ENCODE results near the gene COPS7A. TPM values are rescaled to one million over a fixed set of nuclear protein-coding genes. Genes with fewer than 3 reads are reported as not detected.

Gene COPS7A
- total RNA-seq, 1 donor from 2014 or later: 42.6 TPM

- no peak overlapping the region for H3K27ac Mint-ChIP-seq
- H3K36me3 Mint-ChIP-seq (ENCODE audit: insufficient read depth): peaks cover 18% of the 10 kb centered on the region
- peak overlapping the region; percentile 23 for H3K4me3 Mint-ChIP-seq (ENCODE audit: low read depth)
- H3K9me3 Mint-ChIP-seq (ENCODE audit: low read depth): peaks cover 6% of the 10 kb centered on the region
- H3K27me3 Mint-ChIP-seq: peaks cover 10% of the 10 kb centered on the region
- no peak for DNase-seq (ENCODE audit: low spot score, unreplicated experiment)
- H3K4me1 Mint-ChIP-seq (ENCODE audit: low read depth): peaks cover 11% of the 10 kb centered on the region
- no peak for TF ChIP-seq CTCF (IDR thresholded peaks at IDR 0.05; ENCODE audit: unreplicated experiment)
Measured at GRCh38 chr12:6725350-6725749, 1.5 kb downstream of the COPS7A start.

GRCh38 chr12:6729186-6729585 is 5.3 kb downstream of the COPS7A start:
- Mint-ChIP-seq H3K27me3 (no peaks in the 10 kb centered on the region), H3K36me3 (ENCODE audit: insufficient read depth) (peaks cover 26% of the 10 kb centered on the region), H3K4me1 (ENCODE audit: low read depth) (peaks cover 6% of the 10 kb centered on the region), H3K9me3 (ENCODE audit: low read depth) (no peaks in the 10 kb centered on the region), H3K27ac (no peak overlapping the region), H3K4me3 (ENCODE audit: low read depth) (no peak overlapping the region)
- no peak for TF ChIP-seq CTCF (IDR thresholded peaks at IDR 0.05; ENCODE audit: unreplicated experiment)
- DNase-seq (ENCODE audit: low spot score, unreplicated experiment): no peak

GRCh38 chr12:6730169-6730568 is 6.3 kb downstream of the COPS7A start:
- peaks cover 2% of the 10 kb centered on the region for H3K4me1 Mint-ChIP-seq (ENCODE audit: low read depth)
- H3K4me3 Mint-ChIP-seq (ENCODE audit: low read depth): no peak overlapping the region
- TF ChIP-seq CTCF (IDR thresholded peaks at IDR 0.05; ENCODE audit: unreplicated experiment): no peak
- no peaks in the 10 kb centered on the region for H3K9me3 Mint-ChIP-seq (ENCODE audit: low read depth)
- no peaks in the 10 kb centered on the region for H3K27me3 Mint-ChIP-seq
- no peak overlapping the region for H3K27ac Mint-ChIP-seq
- DNase-seq (ENCODE audit: low spot score, unreplicated experiment): no peak
- H3K36me3 Mint-ChIP-seq (ENCODE audit: insufficient read depth): peaks cover 26% of the 10 kb centered on the region

GRCh38 chr12:6734506-6735387 is 10.9 kb downstream of the COPS7A start:
- TF ChIP-seq CTCF (IDR thresholded peaks at IDR 0.05; ENCODE audit: unreplicated experiment): no peak
- Mint-ChIP-seq H3K4me1 (ENCODE audit: low read depth) (peaks cover 4% of the 10 kb centered on the region), H3K27ac (no peak overlapping the region), H3K9me3 (ENCODE audit: low read depth) (no peaks in the 10 kb centered on the region), H3K4me3 (ENCODE audit: low read depth) (no peak overlapping the region), H3K36me3 (ENCODE audit: insufficient read depth) (peaks cover 15% of the 10 kb centered on the region), H3K27me3 (no peaks in the 10 kb centered on the region)
- DNase-seq (ENCODE audit: low spot score, unreplicated experiment): no peak

- peaks cover 4% of the 10 kb centered on the region for H3K4me1 Mint-ChIP-seq (ENCODE audit: low read depth)
- peak overlapping the region; percentile 11 for H3K27ac Mint-ChIP-seq
- H3K27me3 Mint-ChIP-seq: no peaks in the 10 kb centered on the region
- H3K9me3 Mint-ChIP-seq (ENCODE audit: low read depth): no peaks in the 10 kb centered on the region
- peak; percentile 89 for TF ChIP-seq CTCF (IDR thresholded peaks at IDR 0.05; ENCODE audit: unreplicated experiment)
- H3K4me3 Mint-ChIP-seq (ENCODE audit: low read depth): no peak overlapping the region
- H3K36me3 Mint-ChIP-seq (ENCODE audit: insufficient read depth): peaks cover 9% of the 10 kb centered on the region
- DNase-seq (ENCODE audit: low spot score, unreplicated experiment): peak; percentile 51
Measured at GRCh38 chr12:6735448-6736191, 11.8 kb downstream of the COPS7A start.

Data from progenitor cell of endocrine pancreas (in vitro differentiated cells).